ENCODE results near the gene LSM11.
A peak's percentile ranks its signal among the peaks of the same experiment; 100 is the strongest.

LSM11 gene

DNA sequence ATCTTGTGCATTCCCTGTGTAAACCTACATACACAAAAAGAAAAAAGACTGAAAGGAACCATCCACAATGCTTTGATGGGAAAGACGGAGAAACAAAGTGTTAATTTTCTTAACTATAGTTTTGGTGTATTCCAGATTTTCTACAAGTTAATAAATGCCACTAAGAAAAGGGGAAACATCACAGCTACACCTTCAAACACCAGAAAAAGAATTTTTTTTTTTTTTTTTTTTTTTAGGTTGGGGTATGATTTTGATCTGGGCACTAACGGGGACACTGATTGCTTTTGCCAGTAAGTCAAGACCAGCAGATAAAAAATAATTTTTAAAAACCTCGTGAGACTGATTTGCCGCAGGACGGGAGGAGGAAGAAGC is 12.6 kb upstream of the LSM11 start:
- no peak for DNase-seq (ENCODE audit: low read depth in 1 of 2, low spot score in 1 of 2)
- Histone ChIP-seq H3K27me3 (ENCODE audit: insufficient read depth, poor library complexity, severe bottlenecking) (no peaks in the 10 kb centered on the region), H3K27ac (replicated peaks) (no peak overlapping the region), H3K4me3 (replicated peaks; ENCODE audit: insufficient read depth, low read length) (peak overlapping the region; percentile 74)
- TF ChIP-seq SPI1 (IDR thresholded peaks at IDR 0.05; ENCODE audit: borderline replicate concordance, low read depth) = no peak
- TF ChIP-seq, protein P1, sequence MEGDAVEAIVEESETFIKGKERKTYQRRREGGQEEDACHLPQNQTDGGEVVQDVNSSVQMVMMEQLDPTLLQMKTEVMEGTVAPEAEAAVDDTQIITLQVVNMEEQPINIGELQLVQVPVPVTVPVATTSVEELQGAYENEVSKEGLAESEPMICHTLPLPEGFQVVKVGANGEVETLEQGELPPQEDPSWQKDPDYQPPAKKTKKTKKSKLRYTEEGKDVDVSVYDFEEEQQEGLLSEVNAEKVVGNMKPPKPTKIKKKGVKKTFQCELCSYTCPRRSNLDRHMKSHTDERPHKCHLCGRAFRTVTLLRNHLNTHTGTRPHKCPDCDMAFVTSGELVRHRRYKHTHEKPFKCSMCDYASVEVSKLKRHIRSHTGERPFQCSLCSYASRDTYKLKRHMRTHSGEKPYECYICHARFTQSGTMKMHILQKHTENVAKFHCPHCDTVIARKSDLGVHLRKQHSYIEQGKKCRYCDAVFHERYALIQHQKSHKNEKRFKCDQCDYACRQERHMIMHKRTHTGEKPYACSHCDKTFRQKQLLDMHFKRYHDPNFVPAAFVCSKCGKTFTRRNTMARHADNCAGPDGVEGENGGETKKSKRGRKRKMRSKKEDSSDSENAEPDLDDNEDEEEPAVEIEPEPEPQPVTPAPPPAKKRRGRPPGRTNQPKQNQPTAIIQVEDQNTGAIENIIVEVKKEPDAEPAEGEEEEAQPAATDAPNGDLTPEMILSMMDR (IDR thresholded peaks at IDR 0.05; ENCODE audit: insufficient read depth, low read length) = no peak
- no peak for TF ChIP-seq POLR2AphosphoS5 (IDR thresholded peaks at IDR 0.05; ENCODE audit: low read depth)
- no peak for TF ChIP-seq GABPA (IDR thresholded peaks at IDR 0.05; ENCODE audit: low read depth)
- TF ChIP-seq REST (IDR thresholded peaks at IDR 0.05; ENCODE audit: insufficient replicate concordance, low read depth) = no peak

GRCh38 chr5:157731272-157732129 is 12.0 kb upstream of the LSM11 start, which contains the start of gene THG1L:
Gene THG1L, plus strand, starts transcription at chr5:157731420. Its CDS starts 21 bp downstream, at chr5:157731441.
- no peaks in the 10 kb centered on the region for H3K27me3 ChIP-seq (ENCODE audit: insufficient read depth, poor library complexity, severe bottlenecking)
- peak within 1 kb of the TSS; percentile 74 for H3K4me3 ChIP-seq (replicated peaks; ENCODE audit: insufficient read depth, low read length)
- DNase-seq (ENCODE audit: low read depth in 1 of 2, low spot score in 1 of 2) = peak; percentile 95 to 100
- TF ChIP-seq, protein P1 (IDR thresholded peaks at IDR 0.05; ENCODE audit: insufficient read depth, low read length) = no peak
- TF ChIP-seq SPI1 (IDR thresholded peaks at IDR 0.05; ENCODE audit: borderline replicate concordance, low read depth) (no peak), GABPA (IDR thresholded peaks at IDR 0.05; ENCODE audit: low read depth) (peak; percentile 93), POLR2AphosphoS5 (IDR thresholded peaks at IDR 0.05; ENCODE audit: low read depth) (peak; percentile 87; the same call in 1 of the 2 replicates)
- peak within 1 kb of the TSS; percentile 87 for H3K27ac ChIP-seq (replicated peaks)

GRCh38 chr5:157732130-157732514 is 11.4 kb upstream of the LSM11 start:
- no peak for TF ChIP-seq SPI1 (IDR thresholded peaks at IDR 0.05; ENCODE audit: borderline replicate concordance, low read depth)
- TF ChIP-seq POLR2AphosphoS5 (IDR thresholded peaks at IDR 0.05; ENCODE audit: low read depth) = no peak
- TF ChIP-seq GABPA (IDR thresholded peaks at IDR 0.05; ENCODE audit: low read depth) = no peak
- TF ChIP-seq, protein P1 (IDR thresholded peaks at IDR 0.05; ENCODE audit: insufficient read depth, low read length) = no peak
- no peak for TF ChIP-seq REST (IDR thresholded peaks at IDR 0.05; ENCODE audit: insufficient replicate concordance, low read depth)
- no peak for DNase-seq (ENCODE audit: low read depth in 1 of 2, low spot score in 1 of 2)
- H3K27me3 ChIP-seq (ENCODE audit: insufficient read depth, poor library complexity, severe bottlenecking) = no peaks in the 10 kb centered on the region
- H3K27ac ChIP-seq (replicated peaks) = no peak overlapping the region
- peak overlapping the region; percentile 74 for H3K4me3 ChIP-seq (replicated peaks; ENCODE audit: insufficient read depth, low read length)

Measured in HL-60 (cell line).